GM23338 (cell line): Measurements from ENCODE around the gene GADD45GIP1. TPM values are rescaled to one million over a fixed set of nuclear protein-coding genes. Genes with fewer than 3 reads are reported as not detected.
A peak's percentile ranks its signal among the peaks of the same experiment; 100 is the strongest.

Experiments used
- ATAC-seq: fragments of 200-7000 bp; cut with Tn5 transposase; 3 replicates; pipeline ENCODE4 v1.9.1; 2020
- DNase-seq: peaks from one replicate; pipeline ENCODE4 v3.0.0-alpha.2; 2015; ENCODE audit warnings: low spot score
- H2AFZ ChIP-seq: fragments of 200-600 bp; sonication (generic); 2 replicates; pipeline ENCODE4 v1.8.0; 2016; ENCODE audit warnings: antibody characterized with exemption, mild to moderate bottlenecking, moderate library complexity
- H3F3A ChIP-seq: fragments of 200-600 bp; sonication (generic); replicated peaks from 2 replicates; pipeline ENCODE4 v1.8.0; 2017; ENCODE audit warnings: antibody characterized with exemption, mixed run types, low read depth
- H3K27ac ChIP-seq: fragments of 200-600 bp; sonication (generic); 2 replicates; pipeline ENCODE4 v1.6.1; 2016; ENCODE audit warnings: low read depth
- H3K27me3 ChIP-seq: fragments of 200-600 bp; sonication (generic); 2 replicates; pipeline ENCODE4 v1.8.0; 2016; ENCODE audit warnings: mild to moderate bottlenecking, mixed run types, moderate library complexity; ENCODE audit not compliant: insufficient read depth
- H3K36me3 ChIP-seq: fragments of 200-600 bp; sonication (generic); 2 replicates; pipeline ENCODE4 v1.8.0; 2016; ENCODE audit warnings: mild to moderate bottlenecking; ENCODE audit not compliant: insufficient read depth
- H3K4me1 ChIP-seq: fragments of 200-600 bp; sonication (generic); 2 replicates; pipeline ENCODE4 v1.8.0; 2016; ENCODE audit warnings: mild to moderate bottlenecking, moderate library complexity; ENCODE audit not compliant: insufficient read depth
- H3K4me2 ChIP-seq: fragments of 200-600 bp; sonication (generic); 2 replicates; pipeline ENCODE4 v1.7.1; 2017; ENCODE audit warnings: mixed run types
- H3K4me3 ChIP-seq: fragments of 200-600 bp; sonication (generic); 2 replicates; pipeline ENCODE4 v1.6.1; 2016; ENCODE audit warnings: mixed run types
- H3K79me2 ChIP-seq: fragments of 200-600 bp; sonication (generic); replicated peaks from 2 replicates; pipeline ENCODE4 v1.8.0; 2017; ENCODE audit warnings: mild to moderate bottlenecking; ENCODE audit not compliant: insufficient read depth
- H3K9me2 ChIP-seq: fragments of 200-600 bp; sonication (generic); 2 replicates; pipeline ENCODE4 v1.8.0; 2017; ENCODE audit not compliant: insufficient read depth
- H4K20me1 ChIP-seq: fragments of 200-600 bp; sonication (generic); replicated peaks from 2 replicates; pipeline ENCODE4 v1.8.0; 2017; ENCODE audit warnings: mild to moderate bottlenecking; ENCODE audit not compliant: insufficient read depth
- H3K27ac Mint-ChIP-seq: 2 replicates; pipeline ENCODE4 v1.8.0; 2020; ENCODE audit warnings: inconsistent platforms, mild to moderate bottlenecking, moderate library complexity, mixed read lengths
- H3K27me3 Mint-ChIP-seq: 3 replicates; pipeline ENCODE4 v1.8.0; 2022; ENCODE audit warnings: low read depth, mild to moderate bottlenecking, moderate library complexity, mixed read lengths, inconsistent platforms; ENCODE audit not compliant: insufficient read depth, poor library complexity
- H3K36me3 Mint-ChIP-seq: 3 replicates; pipeline ENCODE4 v1.8.0; 2021; ENCODE audit warnings: low read depth, mild to moderate bottlenecking, inconsistent platforms, moderate library complexity, mixed read lengths
- H3K4me1 Mint-ChIP-seq: 3 replicates; pipeline ENCODE4 v1.8.0; 2020; ENCODE audit warnings: mild to moderate bottlenecking, inconsistent platforms, mixed read lengths
- H3K4me3 Mint-ChIP-seq: 3 replicates; pipeline ENCODE4 v1.8.0; 2021; ENCODE audit warnings: moderate library complexity, mild to moderate bottlenecking, inconsistent platforms, mixed read lengths
- H3K9me3 Mint-ChIP-seq: 3 replicates; pipeline ENCODE4 v1.8.0; 2020; ENCODE audit warnings: moderate library complexity, mild to moderate bottlenecking, inconsistent platforms, mixed read lengths
- CTCF ChIP-seq, 2 experiments: fragments of 200-600 bp in 1 of 2; sonication (generic) in 1 of 2; conservative IDR thresholded peaks; 2 replicates each; pipeline versions ENCODE4 v1.5.1 to v1.6.1; 2016 to 2017; ENCODE audit warnings: antibody characterized with exemption in 2 of 2, low read depth in 2 of 2, mild to moderate bottlenecking in 2 of 2, moderate library complexity in 1 of 2
- EZH2 ChIP-seq: fragments of 200-600 bp; sonication (generic); IDR thresholded peaks from one replicate; pipeline ENCODE4 v1.8.0; 2017; ENCODE audit warnings: antibody characterized with exemption, mild to moderate bottlenecking, low read depth; ENCODE audit not compliant: unreplicated experiment
- JUNB ChIP-seq: IDR thresholded peaks from one replicate; pipeline ENCODE4 v1.6.1; 2016; ENCODE audit warnings: antibody characterized with exemption; ENCODE audit not compliant: unreplicated experiment
- POLR2AphosphoS5 ChIP-seq: IDR thresholded peaks from 2 replicates; pipeline ENCODE4 v1.6.1; 2016; ENCODE audit warnings: antibody characterized with exemption, low read depth
- REST ChIP-seq: IDR thresholded peaks from one replicate; pipeline ENCODE4 v1.6.1; 2018; ENCODE audit warnings: antibody characterized with exemption; ENCODE audit not compliant: unreplicated experiment
- STAT1 ChIP-seq: IDR thresholded peaks from one replicate; pipeline ENCODE4 v1.6.1; 2016; ENCODE audit warnings: antibody characterized with exemption; ENCODE audit not compliant: unreplicated experiment
- ZNF114 ChIP-seq: fragments of 250-450 bp; sonication (Bioruptor Pico); IDR thresholded peaks from 2 replicates; pipeline ENCODE4 v1.5.0; 2020; ENCODE audit warnings: mild to moderate bottlenecking, moderate library complexity
- polyA plus RNA-seq: library from polyadenylated mRNA; unstranded; fragments of >200 nt; fragmentation: Nextera tagmentation; extraction: Ambion mirVana; gene quantifications from 2 replicates; pipeline ENCODE4 v1.2.1, GENCODE V29; 2016
- total RNA-seq: library from RNA; depleted of rRNA; stranded (reverse); fragments of >200 nt; shearing (Covaris generic); gene quantifications from 2 replicates; pipeline ENCODE4 v1.2.3, GENCODE V29; 2014

Gene GADD45GIP1
- total and polyA plus RNA-seq, 2 experiments from 2014 or later = 63.9 to 255 TPM

GRCh38 chr19:12947702-12948611 lies 9.1 kb downstream of the GADD45GIP1 start:
- peak overlapping the region; percentile 95 for H3K4me3 Mint-ChIP-seq
- DNase-seq (no peak), ATAC-seq (no peak)
- H3K4me2 ChIP-seq = no peak overlapping the region; the same call in 1 of the 2 replicates
- H3K27ac ChIP-seq = no peak overlapping the region
- peaks cover 18% of the 10 kb centered on the region for H3K4me1 ChIP-seq
- peak overlapping the region; percentile 72; the same call in 1 of the 2 replicates for H3K27ac Mint-ChIP-seq
- peaks cover 28% of the 10 kb centered on the region for H3K27me3 Mint-ChIP-seq
- H3K4me3 ChIP-seq = no peak overlapping the region
- H3F3A ChIP-seq = peaks cover 37% of the 10 kb centered on the region
- H4K20me1 ChIP-seq = peaks cover 12% of the 10 kb centered on the region; the same call in 1 of the 2 replicates
- peaks cover 88% of the 10 kb centered on the region for H3K36me3 Mint-ChIP-seq
- H3K9me3 Mint-ChIP-seq = no peaks in the 10 kb centered on the region; the same call in 1 of the 3 replicates
- H2AFZ ChIP-seq = no peak overlapping the region
- H3K36me3 ChIP-seq = peaks cover 32% of the 10 kb centered on the region
- peaks cover 18% of the 10 kb centered on the region for H3K79me2 ChIP-seq
- no peaks in the 10 kb centered on the region for H3K27me3 ChIP-seq
- H3K4me1 Mint-ChIP-seq = peaks cover 17% of the 10 kb centered on the region
- H3K9me2 ChIP-seq = no peaks in the 10 kb centered on the region
- TF ChIP-seq ZNF114 (CRISPR knock-in tag) = no peak
- no peak for TF ChIP-seq STAT1
- no peak for TF ChIP-seq CTCF (conservative IDR thresholded peaks at IDR 0.05; ENCODE audit: low read depth in 2 of 2)
- TF ChIP-seq REST = no peak

- peak; percentile 5; the same call in 1 of the 3 replicates for ATAC-seq
- peaks cover 88% of the 10 kb centered on the region for H3K36me3 Mint-ChIP-seq
- H3K27ac Mint-ChIP-seq = peak overlapping the region; percentile 99
- no peak overlapping the region for H2AFZ ChIP-seq
- H3K4me1 ChIP-seq = peaks cover 14% of the 10 kb centered on the region
- H3K79me2 ChIP-seq = peaks cover 18% of the 10 kb centered on the region
- H3K27me3 ChIP-seq = no peaks in the 10 kb centered on the region
- DNase-seq = no peak
- H3K36me3 ChIP-seq = peaks cover 40% of the 10 kb centered on the region
- peaks cover 11% of the 10 kb centered on the region for H3K4me1 Mint-ChIP-seq
- H3F3A ChIP-seq = peaks cover 40% of the 10 kb centered on the region
- H3K4me2 ChIP-seq = peak overlapping the region; percentile 82
- no peaks in the 10 kb centered on the region; the same call in 1 of the 3 replicates for H3K9me3 Mint-ChIP-seq
- H3K4me3 Mint-ChIP-seq = peak overlapping the region; percentile 95
- no peaks in the 10 kb centered on the region for H3K9me2 ChIP-seq
- H3K4me3 ChIP-seq = peak overlapping the region; percentile 77
- peaks cover 31% of the 10 kb centered on the region for H3K27me3 Mint-ChIP-seq
- peak overlapping the region; percentile 98 for H3K27ac ChIP-seq
- H4K20me1 ChIP-seq = peaks cover 17% of the 10 kb centered on the region
- no peak for TF ChIP-seq CTCF (conservative IDR thresholded peaks at IDR 0.05; ENCODE audit: low read depth in 2 of 2)
- TF ChIP-seq POLR2AphosphoS5 = no peak
- TF ChIP-seq JUNB = no peak
- TF ChIP-seq REST = no peak
- no peak for TF ChIP-seq EZH2
Observed at GRCh38 chr19:12946731-12947496, 10.1 kb downstream of the GADD45GIP1 start.
